Caki2 (cell line): Measurements from ENCODE around the gene GRIK3. TPM values are rescaled to one million over a fixed set of nuclear protein-coding genes. Genes with fewer than 3 reads are reported as not detected.
"Not testable (repeated sequence)": the region's sequence is repeated elsewhere in the genome, so short reads cannot be mapped to it uniquely, and the experiment has no call there.

Experiments used
- DNase-seq: peaks from one replicate; pipeline ENCODE4 v3.0.0-alpha.2; 2015; ENCODE audit warnings: low read depth
- in situ Hi-C: cut with HindIII; loops from 2 replicates; pipeline ENCODE4 v1.10.0; 2016; ENCODE audit warnings: low sequenced_read_pairs, low pct_unique_long_range_greater_than_20kb, mixed read lengths
- total RNA-seq: library from RNA; depleted of rRNA; stranded (reverse); fragments of >200 nt; shearing (Covaris generic); gene quantifications from 2 replicates; pipeline ENCODE4 v1.2.3, GENCODE V29; 2014; ENCODE audit warnings: low replicate concordance

Gene GRIK3
- total RNA-seq, 1 experiment from 2014 or later = not detected

DNA sequence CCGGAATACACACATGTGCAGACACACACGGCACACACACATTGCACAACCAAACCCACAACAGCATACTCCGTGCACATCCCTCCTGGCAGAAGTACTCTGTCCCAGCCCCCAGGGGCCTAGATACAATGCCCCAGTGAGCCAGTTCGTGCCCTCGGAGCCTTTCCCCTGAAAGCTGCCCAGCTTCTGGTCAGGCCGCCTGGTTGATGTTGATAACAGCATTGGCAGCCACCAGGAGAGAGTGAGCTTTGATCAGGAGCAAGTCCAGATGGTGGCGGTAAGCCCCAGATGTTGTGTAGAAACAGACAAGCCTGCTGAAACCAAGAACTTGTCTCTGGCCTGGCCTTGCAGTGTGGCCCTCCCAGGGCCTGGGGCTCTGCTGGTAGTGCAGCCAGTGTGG is 109.1 kb downstream of the GRIK3 start:
- no peak for DNase-seq
- in situ Hi-C loops = no loop called here

- peak; percentile 30 for DNase-seq
- in situ Hi-C loops = no loop called here
These were observed 110.0 kb downstream of the GRIK3 start for GRCh38 chr1:36924282-36924811.

DNA sequence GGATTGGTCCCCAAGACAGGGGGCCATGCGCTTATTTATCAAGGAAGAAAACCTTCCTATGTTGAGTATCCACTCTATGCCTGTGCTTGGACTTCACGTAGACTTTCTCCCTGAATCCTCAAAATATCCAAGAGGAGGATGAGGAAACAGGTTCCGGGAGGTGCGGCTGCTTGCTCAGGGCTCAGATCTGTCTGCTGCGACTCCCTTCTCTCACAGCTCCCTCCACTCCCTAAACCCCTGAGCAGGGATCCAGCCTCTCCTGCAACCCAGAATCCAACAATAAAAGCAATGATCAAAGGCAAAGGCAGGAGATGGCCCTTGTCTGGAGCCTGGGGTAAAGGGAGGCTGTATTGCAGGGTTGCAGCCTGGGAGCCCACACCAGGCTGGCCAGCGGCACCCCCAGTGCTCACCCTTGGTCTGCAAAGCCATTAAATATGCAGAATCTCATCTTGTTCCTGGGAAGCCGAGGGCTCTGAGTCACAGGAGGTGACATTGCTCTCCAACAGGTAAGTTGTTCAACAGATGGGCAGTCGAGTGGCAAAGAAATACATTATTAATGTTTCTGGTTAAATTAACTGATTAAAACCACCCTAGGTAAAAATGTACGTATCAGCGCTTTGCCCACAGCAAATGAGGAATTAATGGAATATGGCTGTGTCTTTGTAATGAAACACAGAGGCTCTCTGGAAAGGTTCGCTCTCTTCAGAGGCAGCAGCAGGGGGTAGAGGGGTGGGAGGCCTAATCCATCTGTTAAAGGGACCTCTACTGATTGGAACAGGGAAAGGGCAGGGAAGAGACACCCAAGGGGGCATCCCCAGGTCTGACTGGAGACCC is 111.5 kb downstream of the GRIK3 start:
- no peak for DNase-seq

GRCh38 chr1:36922071-36922470 is 112.2 kb downstream of the GRIK3 start:
- no peak for DNase-seq
- in situ Hi-C loops = no loop called here

More for the DNA sequence above, 111.5 kb downstream of the GRIK3 start:
- in situ Hi-C loops = no loop called here

- in situ Hi-C loops = no loop called here
- DNase-seq = no peak
These were observed 113.4 kb downstream of the GRIK3 start for GRCh38 chr1:36920801-36921405.

DNA sequence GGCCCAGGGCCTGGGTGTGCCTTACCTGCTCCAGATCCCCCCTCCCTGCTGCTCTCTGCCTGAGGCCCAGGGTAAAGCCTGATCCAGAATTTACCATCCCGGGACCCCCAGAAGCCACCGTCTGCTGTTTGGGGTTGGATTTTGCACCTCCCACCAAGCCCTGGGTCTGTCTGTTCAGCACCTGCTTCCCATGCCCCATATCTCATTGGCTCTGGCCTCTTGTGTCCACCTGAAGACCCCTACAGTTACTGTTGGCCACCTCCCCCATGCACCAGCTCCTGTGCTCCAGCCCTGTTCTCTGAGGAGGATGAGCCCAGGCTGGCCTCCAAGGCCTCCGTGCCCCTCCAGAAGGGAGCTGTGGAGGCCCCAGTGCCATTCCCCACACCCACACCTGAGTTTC is 113.9 kb downstream of the GRIK3 start:
- in situ Hi-C loops = no loop called here
- DNase-seq = no peak

- in situ Hi-C loops = no loop called here
- no peak for DNase-seq
These were observed 114.7 kb downstream of the GRIK3 start for GRCh38 chr1:36919491-36920145.

- in situ Hi-C loops = no loop called here
- DNase-seq = no peak
These were observed 115.7 kb downstream of the GRIK3 start for GRCh38 chr1:36918604-36919003.

GRCh38 chr1:36916542-36916941 is 117.8 kb downstream of the GRIK3 start:
- in situ Hi-C loops, DNase-seq: not testable (repeated sequence)

DNA sequence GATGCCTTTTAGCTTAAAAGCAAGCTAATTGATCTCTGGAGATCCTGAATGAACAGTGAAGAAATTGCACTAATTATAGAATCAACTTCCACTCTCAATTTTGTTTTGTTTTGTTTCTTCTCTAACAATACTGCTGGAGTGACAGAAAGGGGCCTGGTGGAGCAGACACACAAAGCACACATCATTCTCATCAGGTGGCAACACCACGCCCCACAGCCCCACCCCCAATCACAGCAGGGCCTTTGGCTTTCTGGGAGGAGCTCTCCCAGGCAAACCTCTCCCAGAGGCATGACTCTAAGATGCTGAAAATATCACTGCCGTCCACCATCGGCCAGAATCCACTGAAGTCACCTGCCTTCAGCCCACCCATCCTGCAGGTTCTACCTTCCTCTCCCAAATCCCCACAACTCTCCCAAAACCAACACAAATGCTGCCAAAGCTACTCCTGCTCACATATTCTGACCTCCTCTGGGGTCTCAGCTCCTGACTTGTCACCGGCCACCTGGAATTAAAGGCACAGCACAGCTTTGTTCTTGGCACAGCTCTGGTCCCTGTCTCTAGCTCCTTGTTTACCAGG is 120.7 kb downstream of the GRIK3 start:
- in situ Hi-C loops = no loop called here
- no peak for DNase-seq

- in situ Hi-C loops = no loop called here
- no peak for DNase-seq
These were observed 121.3 kb downstream of the GRIK3 start for GRCh38 chr1:36913016-36913415.

GRCh38 chr1:36912365-36912865 is 121.9 kb downstream of the GRIK3 start:
- DNase-seq = no peak
- in situ Hi-C loops = no loop called here

DNA sequence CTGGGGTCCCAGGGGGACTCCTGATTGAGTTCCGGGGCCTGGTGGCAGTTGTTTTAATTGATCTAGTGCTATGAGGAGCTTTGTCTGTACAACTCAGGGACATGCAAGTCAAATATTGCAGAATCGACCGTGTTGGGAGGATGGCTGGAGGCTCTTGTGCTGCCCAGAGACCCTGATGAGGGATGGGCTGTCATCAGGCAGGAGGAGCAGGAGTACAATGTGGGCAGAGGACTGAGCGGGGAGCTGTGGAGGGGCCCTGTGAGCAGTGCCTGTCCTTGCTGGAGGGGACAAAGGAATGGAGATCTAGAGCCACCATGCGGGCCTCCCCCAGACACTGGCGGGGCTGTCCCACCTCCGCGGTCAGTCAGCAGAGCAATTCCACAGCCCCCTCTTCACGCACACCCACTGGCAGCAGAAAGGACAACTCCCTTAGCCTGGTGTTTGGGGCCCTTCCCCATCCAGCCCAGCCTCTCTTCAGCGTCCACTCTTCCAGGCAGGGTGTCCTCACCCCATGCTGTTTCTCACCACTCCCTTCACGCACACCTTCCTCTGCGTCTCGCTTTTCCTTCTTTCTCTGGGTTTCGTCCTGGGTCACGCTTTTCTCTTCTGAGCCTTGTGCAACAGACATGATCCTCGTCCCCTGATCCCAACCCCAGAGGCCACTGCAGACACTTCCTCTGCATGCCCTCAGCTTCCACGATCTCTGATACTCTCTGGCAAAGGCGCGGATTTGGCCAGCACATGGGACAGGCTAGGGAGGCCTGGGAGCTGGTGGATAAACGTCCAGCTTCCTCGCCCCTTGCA is 122.6 kb downstream of the GRIK3 start:
- DNase-seq = no peak
- in situ Hi-C loops = no loop called here

GRCh38 chr1:36910886-36911540 is 123.3 kb downstream of the GRIK3 start:
- DNase-seq = no peak
- in situ Hi-C loops = no loop called here

- no peak for DNase-seq
- in situ Hi-C loops = no loop called here
These were observed 124.2 kb downstream of the GRIK3 start for GRCh38 chr1:36909946-36910725.

GRCh38 chr1:36909359-36909758 is 125.0 kb downstream of the GRIK3 start:
- DNase-seq, in situ Hi-C loops: not testable (repeated sequence)

DNA sequence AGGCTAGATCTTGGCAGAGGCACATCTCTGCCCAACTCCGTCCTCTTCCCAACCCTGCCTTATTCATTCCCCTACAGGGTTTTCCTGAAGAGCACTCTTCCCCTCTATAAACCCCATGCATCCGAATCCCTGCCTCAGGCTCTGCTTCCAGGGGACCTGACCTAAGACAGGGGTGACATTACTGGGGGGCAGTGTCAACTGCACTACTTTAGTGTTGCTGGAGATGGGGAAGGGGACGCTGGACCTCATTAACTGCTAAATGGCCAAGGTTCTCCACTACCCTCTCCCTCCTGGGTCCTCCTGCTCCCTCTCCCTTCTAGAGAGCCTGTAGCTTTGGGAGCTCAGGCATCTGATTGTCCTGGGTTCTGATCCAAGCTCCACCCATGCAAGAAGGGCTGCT is 126.2 kb downstream of the GRIK3 start:
- in situ Hi-C loops = no loop called here
- DNase-seq = no peak
